ENCODE data around the gene CSRP3.

GRCh38 chr11:19163617-19164016 lies 38.2 kb downstream of the CSRP3 start:
- TF ChIP-seq YY1 (IDR thresholded peaks at IDR 0.05; ENCODE audit: insufficient read depth, insufficient read length) (no peak), ZNF274 (IDR thresholded peaks at IDR 0.05; ENCODE audit: low read depth, low read length) (no peak), SUZ12 (IDR thresholded peaks at IDR 0.05; ENCODE audit: extremely low read depth, insufficient read depth, insufficient read length) (no peak)
